ENCODE results near the gene CBLL1.
A peak's percentile ranks its signal among the peaks of the same experiment; 100 is the strongest.

CBLL1 gene, protein sequence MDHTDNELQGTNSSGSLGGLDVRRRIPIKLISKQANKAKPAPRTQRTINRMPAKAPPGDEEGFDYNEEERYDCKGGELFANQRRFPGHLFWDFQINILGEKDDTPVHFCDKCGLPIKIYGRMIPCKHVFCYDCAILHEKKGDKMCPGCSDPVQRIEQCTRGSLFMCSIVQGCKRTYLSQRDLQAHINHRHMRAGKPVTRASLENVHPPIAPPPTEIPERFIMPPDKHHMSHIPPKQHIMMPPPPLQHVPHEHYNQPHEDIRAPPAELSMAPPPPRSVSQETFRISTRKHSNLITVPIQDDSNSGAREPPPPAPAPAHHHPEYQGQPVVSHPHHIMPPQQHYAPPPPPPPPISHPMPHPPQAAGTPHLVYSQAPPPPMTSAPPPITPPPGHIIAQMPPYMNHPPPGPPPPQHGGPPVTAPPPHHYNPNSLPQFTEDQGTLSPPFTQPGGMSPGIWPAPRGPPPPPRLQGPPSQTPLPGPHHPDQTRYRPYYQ

DNA sequence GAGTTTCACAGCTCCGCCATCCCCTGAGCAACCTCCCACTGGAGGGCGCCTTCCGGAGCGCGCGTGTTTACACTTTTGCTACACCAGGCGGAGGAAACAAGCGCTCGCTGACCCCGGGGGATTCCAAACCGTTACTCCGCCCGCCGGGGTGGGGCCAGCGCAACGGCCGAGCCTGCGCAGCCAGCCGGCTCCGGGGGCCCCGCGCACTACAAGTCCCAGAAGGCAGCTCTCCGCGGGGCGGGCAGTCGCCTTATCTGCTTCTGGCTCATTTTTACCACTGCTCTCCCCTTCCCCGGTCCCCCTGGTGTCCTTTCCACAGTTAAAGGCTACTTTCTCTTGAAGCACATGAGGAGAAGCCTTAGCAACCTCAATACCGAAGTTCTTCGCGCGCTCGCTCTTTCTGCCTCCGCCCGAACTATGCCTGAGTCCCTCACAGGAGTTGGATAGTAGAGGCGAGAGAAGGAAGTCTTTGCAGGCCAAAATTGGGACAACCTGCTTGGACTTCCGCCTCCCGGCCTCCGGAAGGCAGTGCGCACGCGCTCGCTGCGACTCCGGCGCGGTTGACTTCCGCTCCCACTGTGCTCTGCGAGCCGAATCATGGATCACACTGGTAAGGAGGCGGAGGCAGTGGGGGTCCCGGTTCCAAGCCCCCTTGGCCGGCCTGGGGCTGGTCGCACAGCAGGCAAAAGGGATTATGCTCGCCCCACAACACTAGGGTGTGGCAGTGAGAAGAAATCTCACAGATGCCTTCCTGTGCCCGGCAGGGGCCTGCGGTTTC is at the start of gene CBLL1:
Gene CBLL1 (plus strand): TSS at position 576 of the 778 bp plus-strand sequence. CDS start 22 bp downstream, at position 598.
- H3K27me3 Mint-ChIP-seq (ENCODE audit: low read depth), result peaks cover 2% of the 10 kb centered on the region
- peak within 1 kb of the TSS; percentile 100 for H3K27ac Mint-ChIP-seq
- peaks cover 12% of the 10 kb centered on the region for H3K36me3 Mint-ChIP-seq (ENCODE audit: low read depth)
- peak; percentile 99 for DNase-seq (ENCODE audit: low spot score)
- peaks cover 38% of the 10 kb centered on the region for H3K4me1 Mint-ChIP-seq (ENCODE audit: low read depth)
- peak within 1 kb of the TSS; percentile 93 for H3K4me3 Mint-ChIP-seq
- no peaks in the 10 kb centered on the region for H3K9me3 Mint-ChIP-seq

DNA sequence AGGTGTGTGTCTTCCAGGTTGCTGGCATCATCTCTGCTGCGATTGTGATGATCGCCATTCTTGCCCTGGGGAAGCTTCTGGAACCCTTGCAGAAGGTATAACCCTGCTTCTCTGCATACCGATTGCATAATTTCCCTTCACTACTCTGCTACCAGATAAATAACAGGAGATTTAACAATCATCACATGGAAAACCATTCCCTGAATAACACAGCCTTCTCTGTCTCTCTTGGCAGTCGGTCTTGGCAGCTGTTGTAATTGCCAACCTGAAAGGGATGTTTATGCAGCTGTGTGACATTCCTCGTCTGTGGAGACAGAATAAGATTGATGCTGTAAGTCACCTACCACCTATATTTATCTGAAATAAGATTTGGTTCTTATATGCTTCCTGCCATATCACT is 49.6 kb upstream of the CBLL1 start:
- H3K4me1 Mint-ChIP-seq (ENCODE audit: low read depth), result no peaks in the 10 kb centered on the region
- no peaks in the 10 kb centered on the region for H3K27me3 Mint-ChIP-seq (ENCODE audit: low read depth)
- H3K27ac Mint-ChIP-seq, result no peak overlapping the region
- no peaks in the 10 kb centered on the region for H3K9me3 Mint-ChIP-seq
- no peak for DNase-seq (ENCODE audit: low spot score)
- H3K4me3 Mint-ChIP-seq, result no peak overlapping the region
- H3K36me3 Mint-ChIP-seq (ENCODE audit: low read depth), result peaks cover 1% of the 10 kb centered on the region

DNA sequence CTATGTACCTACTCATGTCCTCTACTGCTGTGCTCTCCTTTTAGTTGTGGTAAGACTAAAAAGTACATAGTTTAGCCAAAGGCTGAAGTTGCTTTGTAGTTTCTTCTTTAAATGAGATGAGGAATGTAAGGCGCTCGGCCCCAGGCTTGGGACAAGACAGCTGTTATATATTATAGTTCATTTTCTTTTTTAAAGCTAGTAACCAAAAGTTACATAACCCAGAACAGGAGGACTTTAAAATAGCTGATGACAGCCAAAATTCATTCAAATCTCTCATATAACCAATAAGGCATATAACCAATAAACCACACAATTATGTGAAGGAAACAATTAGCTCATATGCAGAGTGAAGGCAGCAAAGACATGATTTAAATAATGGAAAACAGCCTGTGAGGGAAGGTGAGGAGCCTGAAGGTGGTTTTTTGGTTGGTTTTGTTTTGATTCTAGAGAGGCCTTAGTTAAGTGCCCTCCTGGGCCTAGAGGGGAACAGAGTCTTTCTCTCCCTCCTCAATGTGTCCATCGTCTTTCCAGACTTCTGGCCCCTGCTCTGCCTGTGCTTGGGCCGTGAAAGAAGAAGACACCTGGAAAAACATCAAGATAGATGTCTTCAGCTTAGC is 47.5 kb upstream of the CBLL1 start:
- Mint-ChIP-seq H3K4me1 (ENCODE audit: low read depth) (no peaks in the 10 kb centered on the region), H3K9me3 (no peaks in the 10 kb centered on the region), H3K36me3 (ENCODE audit: low read depth) (peaks cover 1% of the 10 kb centered on the region), H3K4me3 (no peak overlapping the region), H3K27me3 (ENCODE audit: low read depth) (no peaks in the 10 kb centered on the region), H3K27ac (no peak overlapping the region)
- DNase-seq (ENCODE audit: low spot score), result no peak

DNA sequence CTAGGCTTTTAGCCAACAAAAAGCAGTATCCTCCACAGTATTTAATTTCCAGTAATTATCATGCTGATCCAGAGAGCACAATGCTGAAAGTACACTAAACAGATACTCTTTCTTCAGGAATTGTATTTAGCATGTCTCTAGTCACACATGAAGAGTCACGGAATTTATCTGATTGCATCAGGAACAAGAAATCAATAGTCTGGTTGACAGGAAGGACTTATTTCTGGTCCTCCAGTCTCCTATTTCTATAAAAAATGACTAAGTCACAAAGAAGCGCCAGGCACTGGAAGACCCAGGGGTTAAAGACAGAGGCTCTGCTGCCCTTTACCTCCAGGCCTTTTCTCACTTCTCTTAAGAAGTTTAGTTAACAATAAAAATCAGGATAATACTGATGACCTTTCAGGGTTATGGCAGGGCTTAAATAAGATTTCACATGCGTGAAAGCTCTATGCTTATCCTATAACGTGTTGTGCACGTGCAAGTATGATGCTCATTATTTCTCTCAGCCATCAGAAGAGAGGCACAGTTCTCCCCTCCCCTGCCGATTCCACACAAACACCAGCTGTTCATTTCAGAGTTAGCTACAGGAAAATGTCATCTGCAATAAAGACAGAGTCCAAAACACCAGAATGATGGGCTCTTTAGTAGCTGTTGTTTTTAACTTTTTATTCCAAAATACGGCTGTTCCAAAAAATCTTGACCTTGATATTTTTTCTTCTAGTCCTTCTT is 46.5 kb upstream of the CBLL1 start:
- H3K9me3 Mint-ChIP-seq, result no peaks in the 10 kb centered on the region
- H3K4me1 Mint-ChIP-seq (ENCODE audit: low read depth), result no peaks in the 10 kb centered on the region
- no peak for DNase-seq (ENCODE audit: low spot score)
- H3K36me3 Mint-ChIP-seq (ENCODE audit: low read depth), result peaks cover 1% of the 10 kb centered on the region
- no peak overlapping the region for H3K4me3 Mint-ChIP-seq
- H3K27me3 Mint-ChIP-seq (ENCODE audit: low read depth), result no peaks in the 10 kb centered on the region
- no peak overlapping the region for H3K27ac Mint-ChIP-seq

DNA sequence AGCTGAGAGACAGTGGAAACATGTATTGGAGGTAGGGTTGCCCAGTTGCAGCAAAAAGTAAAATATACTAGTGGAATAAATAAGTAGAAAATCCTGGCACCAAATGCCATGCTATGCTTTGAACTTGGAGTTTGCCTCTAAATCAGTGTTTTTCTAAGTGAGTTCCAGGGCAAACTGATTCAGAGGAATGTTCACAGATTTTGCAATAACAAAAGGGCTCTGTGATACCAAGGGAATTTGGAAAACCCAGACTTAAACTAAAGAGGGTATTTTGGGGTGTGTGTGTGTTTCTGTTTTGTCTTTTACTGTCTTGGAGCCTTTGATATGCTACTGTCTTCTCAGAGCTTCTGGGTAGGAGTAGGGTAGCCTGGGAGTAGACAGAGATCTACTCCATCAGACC is 43.4 kb upstream of the CBLL1 start:
- no peaks in the 10 kb centered on the region for H3K27me3 Mint-ChIP-seq (ENCODE audit: low read depth)
- peaks cover 5% of the 10 kb centered on the region for H3K4me1 Mint-ChIP-seq (ENCODE audit: low read depth)
- no peak overlapping the region for H3K4me3 Mint-ChIP-seq
- DNase-seq (ENCODE audit: low spot score), result no peak
- H3K27ac Mint-ChIP-seq, result no peak overlapping the region
- peaks cover 3% of the 10 kb centered on the region for H3K36me3 Mint-ChIP-seq (ENCODE audit: low read depth)
- no peaks in the 10 kb centered on the region for H3K9me3 Mint-ChIP-seq

DNA sequence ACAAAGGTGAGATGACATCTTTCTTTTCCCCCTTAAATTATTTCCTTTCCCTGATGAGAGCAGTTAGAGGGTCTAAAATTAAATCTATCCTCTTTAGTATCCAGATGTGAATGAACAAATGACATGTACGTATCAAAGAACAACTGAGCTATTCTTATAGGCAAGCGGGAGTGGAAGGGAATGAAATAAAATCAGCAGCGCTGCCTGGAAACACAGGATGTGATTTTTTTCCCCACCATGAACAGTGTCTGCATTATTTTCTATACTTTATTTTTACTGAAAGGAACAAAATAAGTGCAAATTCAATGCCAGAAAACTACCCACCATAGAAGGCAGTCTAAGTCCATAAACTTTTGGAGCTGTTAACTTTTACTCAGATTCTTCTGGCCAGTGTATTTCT is 42.8 kb upstream of the CBLL1 start:
- DNase-seq (ENCODE audit: low spot score), result no peak
- peaks cover 3% of the 10 kb centered on the region for H3K36me3 Mint-ChIP-seq (ENCODE audit: low read depth)
- peaks cover 5% of the 10 kb centered on the region for H3K4me1 Mint-ChIP-seq (ENCODE audit: low read depth)
- no peaks in the 10 kb centered on the region for H3K27me3 Mint-ChIP-seq (ENCODE audit: low read depth)
- no peaks in the 10 kb centered on the region for H3K9me3 Mint-ChIP-seq
- H3K27ac Mint-ChIP-seq, result no peak overlapping the region
- H3K4me3 Mint-ChIP-seq, result no peak overlapping the region

DNA sequence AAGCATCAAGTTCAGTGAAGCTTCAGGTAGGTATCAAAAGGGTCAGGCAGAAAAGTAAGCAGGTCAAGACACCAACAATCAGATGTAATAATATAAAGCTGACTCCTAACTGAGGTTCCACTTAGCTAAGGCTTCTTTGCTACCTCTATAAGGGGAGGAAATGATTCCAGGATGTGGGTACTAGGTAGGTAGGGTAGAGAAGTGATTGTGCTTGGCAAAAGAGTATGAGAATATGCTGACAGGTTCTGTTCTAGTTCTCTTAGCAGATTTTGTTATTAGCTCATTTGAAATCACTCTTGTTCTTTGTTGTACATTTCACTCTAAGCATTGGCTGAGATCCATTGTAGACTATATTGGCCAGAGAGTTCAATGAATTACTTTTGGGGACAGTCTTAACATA is 40.7 kb upstream of the CBLL1 start:
- H3K36me3 Mint-ChIP-seq (ENCODE audit: low read depth), result peaks cover 2% of the 10 kb centered on the region
- H3K9me3 Mint-ChIP-seq, result no peaks in the 10 kb centered on the region
- DNase-seq (ENCODE audit: low spot score), result no peak
- H3K27ac Mint-ChIP-seq, result no peak overlapping the region
- H3K4me3 Mint-ChIP-seq, result no peak overlapping the region
- peaks cover 5% of the 10 kb centered on the region for H3K4me1 Mint-ChIP-seq (ENCODE audit: low read depth)
- no peaks in the 10 kb centered on the region for H3K27me3 Mint-ChIP-seq (ENCODE audit: low read depth)

DNA sequence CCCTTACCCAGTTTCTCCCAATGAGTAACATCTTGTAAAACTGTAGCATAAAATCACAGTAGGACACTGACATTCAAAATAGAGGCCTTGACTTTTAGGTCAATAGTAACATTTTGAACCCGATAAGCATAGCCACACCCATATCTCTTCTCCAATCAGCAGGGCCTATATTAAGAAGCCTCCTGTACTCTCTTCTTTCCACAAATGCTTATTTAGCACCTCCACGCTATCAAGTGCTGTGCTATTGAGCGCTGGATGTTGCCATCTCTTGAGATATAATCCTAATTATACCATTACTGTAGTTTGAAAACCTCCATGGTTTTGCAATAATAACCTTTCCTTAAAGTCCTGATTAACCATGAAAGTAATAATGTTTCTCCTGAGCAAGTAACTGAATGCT is 40.1 kb upstream of the CBLL1 start:
- no peaks in the 10 kb centered on the region for H3K9me3 Mint-ChIP-seq
- no peaks in the 10 kb centered on the region for H3K27me3 Mint-ChIP-seq (ENCODE audit: low read depth)
- H3K4me1 Mint-ChIP-seq (ENCODE audit: low read depth), result peaks cover 5% of the 10 kb centered on the region
- H3K27ac Mint-ChIP-seq, result no peak overlapping the region
- DNase-seq (ENCODE audit: low spot score), result no peak
- H3K36me3 Mint-ChIP-seq (ENCODE audit: low read depth), result peaks cover 2% of the 10 kb centered on the region
- H3K4me3 Mint-ChIP-seq, result no peak overlapping the region

DNA sequence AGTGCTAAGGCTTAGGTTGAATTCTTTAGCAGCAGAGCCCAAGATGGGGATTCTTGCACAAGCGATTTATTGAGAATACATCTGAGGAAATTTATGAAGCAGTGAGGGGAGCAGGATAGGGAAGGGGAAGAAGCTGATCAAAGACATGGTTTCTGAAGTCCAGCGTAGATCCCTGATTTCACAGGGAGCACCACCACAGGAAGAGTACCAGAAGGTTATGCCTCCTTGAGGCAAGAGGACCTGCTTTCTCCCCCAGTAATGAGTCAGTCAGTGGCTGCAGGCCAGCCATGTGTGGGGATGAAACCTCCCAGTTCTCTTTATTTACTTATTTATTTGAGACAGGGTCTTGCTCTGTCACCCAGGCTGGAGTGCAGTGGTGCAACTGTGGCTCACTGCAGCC is 35.0 kb upstream of the CBLL1 start:
- H3K27ac Mint-ChIP-seq, result no peak overlapping the region
- no peaks in the 10 kb centered on the region for H3K27me3 Mint-ChIP-seq (ENCODE audit: low read depth)
- no peak for DNase-seq (ENCODE audit: low spot score)
- H3K36me3 Mint-ChIP-seq (ENCODE audit: low read depth), result peaks cover 1% of the 10 kb centered on the region
- H3K4me1 Mint-ChIP-seq (ENCODE audit: low read depth), result no peaks in the 10 kb centered on the region
- H3K9me3 Mint-ChIP-seq, result no peaks in the 10 kb centered on the region
- H3K4me3 Mint-ChIP-seq, result no peak overlapping the region

DNA sequence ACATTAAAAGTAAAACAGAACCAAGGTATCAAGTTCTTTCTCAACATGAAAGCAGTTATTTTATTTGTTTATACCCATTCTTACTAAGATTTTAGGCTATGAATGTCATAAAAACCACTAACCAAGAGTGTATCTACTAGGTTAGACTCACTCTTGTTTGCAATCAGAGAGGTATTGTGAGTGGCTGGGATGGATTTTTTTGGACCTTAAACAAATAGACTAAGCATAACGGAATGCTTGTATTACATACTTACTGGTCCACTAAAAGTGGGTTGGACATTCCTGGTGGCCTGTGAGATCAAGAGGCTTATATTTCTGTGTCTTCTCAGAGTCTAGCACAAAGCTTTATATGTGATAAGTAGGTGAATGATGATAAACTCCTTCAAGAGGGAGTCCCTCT is 32.6 kb upstream of the CBLL1 start:
- Mint-ChIP-seq H3K4me1 (ENCODE audit: low read depth) (no peaks in the 10 kb centered on the region), H3K27ac (no peak overlapping the region), H3K9me3 (no peaks in the 10 kb centered on the region), H3K4me3 (no peak overlapping the region), H3K27me3 (ENCODE audit: low read depth) (no peaks in the 10 kb centered on the region), H3K36me3 (ENCODE audit: low read depth) (peaks cover 1% of the 10 kb centered on the region)
- no peak for DNase-seq (ENCODE audit: low spot score)

DNA sequence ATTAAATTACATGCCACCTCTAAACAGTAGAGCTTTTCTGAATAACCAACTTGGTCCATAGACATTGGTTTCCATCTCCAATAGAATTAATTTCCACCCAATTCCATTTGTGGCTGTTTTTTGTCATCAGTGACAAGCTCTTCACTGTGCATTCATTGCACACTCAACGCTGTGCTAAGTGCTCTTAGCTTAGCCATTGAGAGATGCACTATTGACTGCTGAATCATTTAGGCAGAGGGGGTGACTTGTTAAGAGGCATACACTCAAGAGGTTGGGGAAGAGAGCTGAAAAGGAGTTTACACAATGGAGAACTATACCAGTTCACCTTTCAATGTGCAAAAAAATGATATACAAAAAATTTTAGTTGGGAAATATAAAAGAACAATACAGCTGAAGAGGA is 31.9 kb upstream of the CBLL1 start:
- no peaks in the 10 kb centered on the region for H3K4me1 Mint-ChIP-seq (ENCODE audit: low read depth)
- no peak overlapping the region for H3K4me3 Mint-ChIP-seq
- H3K27ac Mint-ChIP-seq, result no peak overlapping the region
- peaks cover 1% of the 10 kb centered on the region for H3K36me3 Mint-ChIP-seq (ENCODE audit: low read depth)
- no peaks in the 10 kb centered on the region for H3K9me3 Mint-ChIP-seq
- DNase-seq (ENCODE audit: low spot score), result no peak
- H3K27me3 Mint-ChIP-seq (ENCODE audit: low read depth), result no peaks in the 10 kb centered on the region

DNA sequence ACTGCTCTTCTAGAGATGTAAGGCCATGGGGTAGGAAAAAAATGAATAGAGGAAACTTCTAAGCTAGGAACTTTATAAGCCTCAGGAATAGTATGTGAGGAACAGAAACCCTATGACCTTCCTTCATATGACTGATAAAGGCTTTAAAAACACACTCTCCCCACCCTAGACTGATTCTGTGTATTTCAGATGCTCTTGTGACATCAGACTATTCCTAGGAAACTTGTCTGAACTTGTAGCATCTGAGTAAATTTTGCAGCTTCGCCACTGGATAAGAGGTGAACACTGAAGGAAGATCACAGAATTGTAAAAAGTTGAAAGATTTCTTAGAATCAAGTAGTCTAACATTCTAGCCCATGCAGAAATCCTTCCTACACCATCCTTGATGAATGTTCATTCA is 31.0 kb upstream of the CBLL1 start:
- no peak for DNase-seq (ENCODE audit: low spot score)
- Mint-ChIP-seq H3K36me3 (ENCODE audit: low read depth) (peaks cover 1% of the 10 kb centered on the region), H3K27me3 (ENCODE audit: low read depth) (no peaks in the 10 kb centered on the region), H3K4me3 (no peak overlapping the region), H3K27ac (no peak overlapping the region), H3K9me3 (no peaks in the 10 kb centered on the region), H3K4me1 (ENCODE audit: low read depth) (no peaks in the 10 kb centered on the region)

DNA sequence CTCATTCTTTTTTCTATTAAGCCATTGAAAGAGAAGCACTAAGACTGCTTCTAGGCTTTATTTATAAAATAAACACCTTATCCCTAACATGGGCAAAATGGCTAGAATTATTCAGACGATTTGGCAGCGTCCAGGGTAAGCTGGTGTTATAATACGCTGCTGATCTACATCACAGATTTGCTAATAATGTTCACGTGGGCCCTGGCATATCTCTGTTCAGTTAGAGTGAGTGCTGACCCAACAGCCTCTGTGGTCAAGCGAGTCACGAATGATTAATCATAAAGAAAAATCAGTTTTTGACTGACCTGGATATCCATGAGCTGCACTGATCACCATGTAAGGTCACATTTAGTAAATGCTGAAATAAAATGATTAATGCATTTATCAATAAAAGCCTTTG is 28.4 kb upstream of the CBLL1 start:
- peaks cover 1% of the 10 kb centered on the region for H3K36me3 Mint-ChIP-seq (ENCODE audit: low read depth)
- no peaks in the 10 kb centered on the region for H3K27me3 Mint-ChIP-seq (ENCODE audit: low read depth)
- no peak for DNase-seq (ENCODE audit: low spot score)
- H3K27ac Mint-ChIP-seq, result no peak overlapping the region
- H3K4me1 Mint-ChIP-seq (ENCODE audit: low read depth), result peaks cover 5% of the 10 kb centered on the region
- H3K9me3 Mint-ChIP-seq, result no peaks in the 10 kb centered on the region
- H3K4me3 Mint-ChIP-seq, result no peak overlapping the region

All from T-helper 2 cell treated with Interferon-gamma antibody and Interleukin-4, amounts not matched to agents 5 μg/mL and 100 μg/mL, for 36 hours (primary cell).